WTC11 (cell line): ENCODE measurements around the gene NDRG4. TPM values are rescaled to one million over a fixed set of nuclear protein-coding genes. Genes with fewer than 3 reads are reported as not detected.

Experiments used
- ATAC-seq: fragments of 200-7000 bp; cut with Tn5 transposase; 2 replicates; pipeline ENCODE4 v1.10.0; 2021; ENCODE audit warnings: mild to moderate bottlenecking, moderate library complexity
- CTCF ChIA-PET: fragments of 300-600 bp; sonication (Branson Sonifier 250); formaldehyde crosslinking; loops from one replicate; lab custom pipeline; 2021; ENCODE audit warnings: antibody characterized with exemption; lab: Charles Lee
- POLR2A ChIA-PET: fragments of 350-600 bp; sonication (Branson Sonifier 250); formaldehyde crosslinking; loops from one replicate; lab custom pipeline; 2021; ENCODE audit warnings: antibody characterized with exemption; lab: Charles Lee
- DNase-seq: peaks from one replicate; pipeline ENCODE4 v3.0.0; 2021; ENCODE audit warnings: low spot score
- H3K27ac Mint-ChIP-seq: 2 replicates; pipeline ENCODE4 v1.8.0; 2021; ENCODE audit warnings: mixed read lengths
- H3K27me3 Mint-ChIP-seq: 2 replicates; pipeline ENCODE4 v1.8.0; 2021; ENCODE audit warnings: low read depth, mild to moderate bottlenecking, moderate library complexity, mixed read lengths
- H3K36me3 Mint-ChIP-seq: 2 replicates; pipeline ENCODE4 v1.8.0; 2021; ENCODE audit warnings: mixed read lengths
- H3K4me1 Mint-ChIP-seq: 2 replicates; pipeline ENCODE4 v1.8.0; 2022; ENCODE audit warnings: mixed read lengths
- H3K4me3 Mint-ChIP-seq: 2 replicates; pipeline ENCODE4 v1.8.0; 2021; ENCODE audit warnings: mild to moderate bottlenecking, moderate library complexity, mixed read lengths
- H3K9me3 Mint-ChIP-seq: 2 replicates; pipeline ENCODE4 v1.8.0; 2021; ENCODE audit warnings: mixed read lengths
- AR ChIP-seq: fragments of 250-450 bp; sonication (Bioruptor Pico); IDR thresholded peaks from 2 replicates; pipeline ENCODE4 v1.9.0; 2021; ENCODE audit warnings: mild to moderate bottlenecking
- CBFB ChIP-seq: sonication (generic); formaldehyde crosslinking; IDR thresholded peaks from 2 replicates; pipeline ENCODE4 v1.8.1; 2022; ENCODE audit warnings: mild to moderate bottlenecking, low read depth, missing genetic modification reagents
- GTF2I ChIP-seq: fragments of 250-450 bp; sonication (Bioruptor Pico); conservative IDR thresholded peaks from 2 replicates; pipeline ENCODE4 v1.4.0; 2021; ENCODE audit warnings: mild to moderate bottlenecking
- PRDM15 ChIP-seq: sonication (generic); formaldehyde crosslinking; IDR thresholded peaks from 2 replicates; pipeline ENCODE4 v1.8.0; 2022; ENCODE audit warnings: missing genetic modification reagents
- SMAD3 ChIP-seq: sonication (generic); formaldehyde crosslinking; IDR thresholded peaks from 2 replicates; pipeline ENCODE4 v1.8.0; 2022; ENCODE audit warnings: missing genetic modification reagents, mild to moderate bottlenecking, borderline replicate concordance
- USF1 ChIP-seq: sonication (generic); formaldehyde crosslinking; IDR thresholded peaks from 2 replicates; pipeline ENCODE4 v1.8.0; 2022; ENCODE audit warnings: mild to moderate bottlenecking, missing genetic modification reagents
- ZBTB21 ChIP-seq: sonication (generic); formaldehyde crosslinking; IDR thresholded peaks from 2 replicates; pipeline ENCODE4 v1.8.1; 2023; ENCODE audit warnings: mild to moderate bottlenecking, missing genetic modification reagents, borderline replicate concordance
- ZNF396 ChIP-seq: fragments of 250-450 bp; sonication (Bioruptor Pico); IDR thresholded peaks from 2 replicates; pipeline ENCODE4 v1.8.0; 2021; ENCODE audit warnings: mild to moderate bottlenecking, moderate library complexity, borderline replicate concordance
- ZNF532 ChIP-seq: fragments of 250-450 bp; sonication (Bioruptor Pico); IDR thresholded peaks from 2 replicates; pipeline ENCODE4 v1.9.0; 2021; ENCODE audit warnings: mild to moderate bottlenecking, borderline replicate concordance
- total RNA-seq: library from RNA; stranded (reverse); gene quantifications from 3 replicates; pipeline ENCODE4 v1.2.3, GENCODE V29; 2021
- TF ChIP-seq, protein P1 (sequence below): sonication (generic); formaldehyde crosslinking; IDR thresholded peaks from 2 replicates; pipeline ENCODE4 v1.8.1; 2023; ENCODE audit warnings: mild to moderate bottlenecking, missing genetic modification reagents, moderate library complexity
- TF ChIP-seq, protein P2 (sequence below): fragments of 250-450 bp; sonication (Bioruptor Pico); IDR thresholded peaks from 2 replicates; pipeline ENCODE4 v2.1.2; 2022; ENCODE audit warnings: mild to moderate bottlenecking, moderate library complexity
- TF ChIP-seq, protein P3 (sequence below): sonication (generic); formaldehyde crosslinking; conservative IDR thresholded peaks from 2 replicates; pipeline ENCODE4 v1.8.1; 2023; ENCODE audit warnings: mild to moderate bottlenecking, low read depth, missing genetic modification reagents, moderate library complexity

The NDRG4 gene
- total RNA-seq, 1 experiment from 2014 or later: 20.5 TPM

DNA sequence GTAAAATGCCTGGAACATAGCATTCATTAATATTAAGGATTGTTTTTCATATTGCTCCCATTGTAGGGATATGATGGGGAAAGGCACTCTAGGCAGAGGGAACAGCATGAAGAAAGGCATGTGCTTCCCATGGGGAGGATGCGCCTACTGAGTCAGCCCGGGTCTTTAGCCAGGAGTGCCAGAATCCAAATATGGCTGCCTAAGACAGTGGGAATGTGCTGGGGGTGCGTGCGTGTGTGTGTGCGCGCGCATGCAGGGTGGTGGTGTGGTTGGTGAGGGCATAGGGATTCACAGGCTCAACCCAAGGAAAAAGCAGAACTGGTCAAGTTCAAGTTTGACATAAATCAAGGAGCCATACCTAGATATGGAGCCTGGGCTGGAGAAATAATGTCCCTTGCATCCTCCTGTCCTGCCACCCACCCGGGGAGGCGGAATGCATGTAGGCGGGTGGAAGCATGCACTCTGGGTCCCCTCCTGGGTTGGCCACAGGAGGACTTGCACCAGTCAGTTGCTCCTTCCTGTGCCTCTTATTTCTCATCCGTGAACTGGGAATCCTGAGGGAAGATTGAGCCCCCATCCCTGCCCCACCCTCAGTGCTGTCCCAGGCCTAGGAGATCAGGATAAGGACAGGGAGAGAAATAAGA, 18.6 kb upstream of the NDRG4 start (continued):
- TF ChIP-seq GTF2I (CRISPR knock-in tag): no peak
- TF ChIP-seq, protein P1, sequence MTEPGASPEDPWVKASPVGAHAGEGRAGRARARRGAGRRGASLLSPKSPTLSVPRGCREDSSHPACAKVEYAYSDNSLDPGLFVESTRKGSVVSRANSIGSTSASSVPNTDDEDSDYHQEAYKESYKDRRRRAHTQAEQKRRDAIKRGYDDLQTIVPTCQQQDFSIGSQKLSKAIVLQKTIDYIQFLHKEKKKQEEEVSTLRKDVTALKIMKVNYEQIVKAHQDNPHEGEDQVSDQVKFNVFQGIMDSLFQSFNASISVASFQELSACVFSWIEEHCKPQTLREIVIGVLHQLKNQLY (CRISPR knock-in tag): no peak
- TF ChIP-seq, protein P2, sequence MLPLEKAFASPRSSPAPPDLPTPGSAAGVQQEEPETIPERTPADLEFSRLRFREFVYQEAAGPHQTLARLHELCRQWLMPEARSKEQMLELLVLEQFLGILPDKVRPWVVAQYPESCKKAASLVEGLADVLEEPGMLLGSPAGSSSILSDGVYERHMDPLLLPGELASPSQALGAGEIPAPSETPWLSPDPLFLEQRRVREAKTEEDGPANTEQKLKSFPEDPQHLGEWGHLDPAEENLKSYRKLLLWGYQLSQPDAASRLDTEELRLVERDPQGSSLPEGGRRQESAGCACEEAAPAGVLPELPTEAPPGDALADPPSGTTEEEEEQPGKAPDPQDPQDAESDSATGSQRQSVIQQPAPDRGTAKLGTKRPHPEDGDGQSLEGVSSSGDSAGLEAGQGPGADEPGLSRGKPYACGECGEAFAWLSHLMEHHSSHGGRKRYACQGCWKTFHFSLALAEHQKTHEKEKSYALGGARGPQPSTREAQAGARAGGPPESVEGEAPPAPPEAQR (CRISPR knock-in tag): no peak
- no peak for TF ChIP-seq ZNF396 (CRISPR knock-in tag)
- TF ChIP-seq SMAD3 (CRISPR knock-in tag): no peak
- no peak for TF ChIP-seq USF1
- TF ChIP-seq ZBTB21 (CRISPR knock-in tag): no peak

- Mint-ChIP-seq H3K36me3 (no peaks in the 10 kb centered on the region), H3K27ac (no peak overlapping the region), H3K4me3 (no peak overlapping the region), H3K4me1 (0 out of 2 replicates have a peak, but pooled peaks cover 3% of the 10 kb centered on the region), H3K27me3 (peaks cover under 1% of the 10 kb centered on the region; the same call in 1 of the 2 replicates), H3K9me3 (no peaks in the 10 kb centered on the region)
- CTCF ChIA-PET: no interaction called here
- POLR2A ChIA-PET: no interaction called here
- DNase-seq (no peak), ATAC-seq (no peak)
- TF ChIP-seq ZNF532 (CRISPR knock-in tag) (no peak), USF1 (no peak), AR (CRISPR knock-in tag) (no peak), PRDM15 (CRISPR knock-in tag) (no peak), CBFB (CRISPR knock-in tag) (no peak)
- TF ChIP-seq, protein P3, sequence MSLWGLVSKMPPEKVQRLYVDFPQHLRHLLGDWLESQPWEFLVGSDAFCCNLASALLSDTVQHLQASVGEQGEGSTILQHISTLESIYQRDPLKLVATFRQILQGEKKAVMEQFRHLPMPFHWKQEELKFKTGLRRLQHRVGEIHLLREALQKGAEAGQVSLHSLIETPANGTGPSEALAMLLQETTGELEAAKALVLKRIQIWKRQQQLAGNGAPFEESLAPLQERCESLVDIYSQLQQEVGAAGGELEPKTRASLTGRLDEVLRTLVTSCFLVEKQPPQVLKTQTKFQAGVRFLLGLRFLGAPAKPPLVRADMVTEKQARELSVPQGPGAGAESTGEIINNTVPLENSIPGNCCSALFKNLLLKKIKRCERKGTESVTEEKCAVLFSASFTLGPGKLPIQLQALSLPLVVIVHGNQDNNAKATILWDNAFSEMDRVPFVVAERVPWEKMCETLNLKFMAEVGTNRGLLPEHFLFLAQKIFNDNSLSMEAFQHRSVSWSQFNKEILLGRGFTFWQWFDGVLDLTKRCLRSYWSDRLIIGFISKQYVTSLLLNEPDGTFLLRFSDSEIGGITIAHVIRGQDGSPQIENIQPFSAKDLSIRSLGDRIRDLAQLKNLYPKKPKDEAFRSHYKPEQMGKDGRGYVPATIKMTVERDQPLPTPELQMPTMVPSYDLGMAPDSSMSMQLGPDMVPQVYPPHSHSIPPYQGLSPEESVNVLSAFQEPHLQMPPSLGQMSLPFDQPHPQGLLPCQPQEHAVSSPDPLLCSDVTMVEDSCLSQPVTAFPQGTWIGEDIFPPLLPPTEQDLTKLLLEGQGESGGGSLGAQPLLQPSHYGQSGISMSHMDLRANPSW: no peak
Observed at GRCh38 chr16:58481931-58482330, 18.0 kb upstream of the NDRG4 start.
